Mammary epithelial cell (primary cell): ENCODE results near the gene TMA7.

Source experiments
- CTCF ChIP-seq, 2 donors: IDR thresholded peaks in 1 of 2; conservative IDR thresholded peaks in 1 of 2; 2 replicates each; pipeline ENCODE4 v1.5.1; 2011 to 2012; ENCODE audit warnings: inconsistent platforms in 2 of 2, low read length in 2 of 2, mild to moderate bottlenecking in 2 of 2, control low read depth in 1 of 2, low read depth in 1 of 2; ENCODE audit not compliant: insufficient read depth in 1 of 2; ENCODE audit errors: extremely low read depth in 1 of 2
- EZH2 ChIP-seq: IDR thresholded peaks from 2 replicates; pipeline ENCODE4 v1.6.1; 2012; ENCODE audit warnings: low read length, inconsistent platforms, borderline replicate concordance

DNA sequence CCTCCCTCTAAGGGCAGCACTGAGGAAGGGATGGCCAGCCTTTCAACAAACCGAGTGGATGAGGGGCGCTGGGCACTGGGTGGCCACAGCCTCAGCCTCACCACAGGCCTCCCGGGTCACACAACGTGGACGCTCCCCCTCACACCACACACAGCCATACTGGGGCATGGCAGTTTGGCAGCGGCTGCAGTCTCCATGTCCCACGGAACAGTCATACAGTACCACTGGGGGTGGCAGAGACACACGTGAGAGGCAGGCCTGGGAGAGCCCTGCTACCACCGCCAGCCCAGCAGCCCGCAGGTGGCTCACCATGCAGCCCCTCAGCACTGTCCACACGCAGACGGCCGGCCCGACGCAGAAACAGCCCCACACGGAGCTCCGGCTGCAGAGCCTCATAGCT is 21.9 kb upstream of the TMA7 start:
- TF ChIP-seq CTCF (conservative IDR thresholded peaks at IDR 0.05 in 1 of 2, IDR thresholded peaks at IDR 0.05 in 1 of 2; ENCODE audit: extremely low read depth in 1 of 2, insufficient read depth in 1 of 2, low read depth in 1 of 2, low read length in 2 of 2) = no peak
- TF ChIP-seq EZH2 = no peak
